ENCODE data around the gene KHK. TPM values are rescaled to one million over a fixed set of nuclear protein-coding genes. Genes with fewer than 3 reads are reported as not detected.

Gene KHK
- total and polyA plus RNA-seq, 2 of the 8 experiments (the other 6 are each of a cell fraction or from before 2014, with no cell fraction given): 11.0 to 17.7 TPM

- peak; percentile 90; the same call in 1 of the 2 replicates for TF ChIP-seq MAFK (IDR thresholded peaks at IDR 0.05; ENCODE audit: low read depth, low read length)
- TF ChIP-seq, protein P1, sequence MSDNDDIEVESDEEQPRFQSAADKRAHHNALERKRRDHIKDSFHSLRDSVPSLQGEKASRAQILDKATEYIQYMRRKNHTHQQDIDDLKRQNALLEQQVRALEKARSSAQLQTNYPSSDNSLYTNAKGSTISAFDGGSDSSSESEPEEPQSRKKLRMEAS (IDR thresholded peaks at IDR 0.05): peak; percentile 64; the same call in 1 of the 2 replicates
- TF ChIP-seq SIRT6 (IDR thresholded peaks at IDR 0.05; ENCODE audit: low read length): no peak
- TF ChIP-seq HDAC2 (IDR thresholded peaks at IDR 0.05; ENCODE audit: borderline replicate concordance in 1 of 2, low read depth in 2 of 2, low read length in 2 of 2): peak in 1 of 2 experiments; percentile 2; a peak in 1 of 4 replicates
- TF ChIP-seq TEAD4 (IDR thresholded peaks at IDR 0.05; ENCODE audit: low read depth, low read length): peak; percentile 80
- 0 out of 2 replicates have a peak, but pooled peaks have one; percentile 27 for TF ChIP-seq TAF1 (IDR thresholded peaks at IDR 0.05; ENCODE audit: low read depth, low read length)
- peak; percentile 28 for TF ChIP-seq HDAC6 (IDR thresholded peaks at IDR 0.05; ENCODE audit: low read depth, low read length)
- TF ChIP-seq CEBPB (IDR thresholded peaks at IDR 0.05; ENCODE audit: low read depth, low read length): peak; percentile 62
- TF ChIP-seq POLR2A (IDR thresholded peaks at IDR 0.05; ENCODE audit: control extremely low read depth in 1 of 2, low read depth in 2 of 2, low read length in 2 of 2): peak in 1 of 2 experiments; percentile 73; a peak in 2 of 3 replicates
- TF ChIP-seq E2F6 (IDR thresholded peaks at IDR 0.05): 0 out of 2 replicates have a peak, but pooled peaks have one; percentile 53
- TF ChIP-seq, protein P2, sequence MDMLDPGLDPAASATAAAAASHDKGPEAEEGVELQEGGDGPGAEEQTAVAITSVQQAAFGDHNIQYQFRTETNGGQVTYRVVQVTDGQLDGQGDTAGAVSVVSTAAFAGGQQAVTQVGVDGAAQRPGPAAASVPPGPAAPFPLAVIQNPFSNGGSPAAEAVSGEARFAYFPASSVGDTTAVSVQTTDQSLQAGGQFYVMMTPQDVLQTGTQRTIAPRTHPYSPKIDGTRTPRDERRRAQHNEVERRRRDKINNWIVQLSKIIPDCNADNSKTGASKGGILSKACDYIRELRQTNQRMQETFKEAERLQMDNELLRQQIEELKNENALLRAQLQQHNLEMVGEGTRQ (IDR thresholded peaks at IDR 0.05; ENCODE audit: low read length): no peak
- no peak; the same call in 1 of the 2 replicates for TF ChIP-seq NRF1 (IDR thresholded peaks at IDR 0.05; ENCODE audit: low read depth, low read length)
- TF ChIP-seq, protein P3, sequence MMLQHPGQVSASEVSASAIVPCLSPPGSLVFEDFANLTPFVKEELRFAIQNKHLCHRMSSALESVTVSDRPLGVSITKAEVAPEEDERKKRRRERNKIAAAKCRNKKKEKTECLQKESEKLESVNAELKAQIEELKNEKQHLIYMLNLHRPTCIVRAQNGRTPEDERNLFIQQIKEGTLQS (IDR thresholded peaks at IDR 0.05; ENCODE audit: insufficient read depth, low read depth, low read length): no peak
- TF ChIP-seq RBBP5 (IDR thresholded peaks at IDR 0.05; ENCODE audit: borderline replicate concordance, low read depth, low read length): peak; percentile 100
- no peak for TF ChIP-seq FOSL1 (IDR thresholded peaks at IDR 0.05; ENCODE audit: insufficient read depth, low read depth, low read length)
- TF ChIP-seq TBP (IDR thresholded peaks at IDR 0.05; ENCODE audit: low read depth, low read length): peak; percentile 97
- TF ChIP-seq SUZ12 (IDR thresholded peaks at IDR 0.05; ENCODE audit: low read length): 0 out of 2 replicates have a peak, but pooled peaks have one; percentile 24
- TF ChIP-seq SAP30 (IDR thresholded peaks at IDR 0.05; ENCODE audit: insufficient read depth, insufficient replicate concordance, low read length): no peak
- no peak for TF ChIP-seq KDM5A (IDR thresholded peaks at IDR 0.05; ENCODE audit: low read length)
- 0 out of 2 replicates have a peak, but pooled peaks have one; percentile 3 for TF ChIP-seq CHD1 (IDR thresholded peaks at IDR 0.05; ENCODE audit: low read depth, low read length)
- peak; percentile 48 for TF ChIP-seq KDM4A (IDR thresholded peaks at IDR 0.05; ENCODE audit: low read depth, low read length, severe bottlenecking)
These were observed 36.1 kb upstream of the KHK start (continued) for GRCh38 chr2:27050281-27050995.
